Measurements from ENCODE around the gene PRDM2. TPM values are rescaled to one million over a fixed set of nuclear protein-coding genes. Genes with fewer than 3 reads are reported as not detected.

PRDM2 gene
- total RNA-seq, 2 experiments from 2014 or later, result 136 to 140 TPM

- H3K9me3 ChIP-seq (ENCODE audit: control insufficient read depth in 1 of 2, insufficient read depth in 1 of 2, low read length in 2 of 2), result no peaks in the 10 kb centered on the region
- H3K36me3 ChIP-seq (ENCODE audit: insufficient read depth, low read length), result peaks cover 4% of the 10 kb centered on the region
- H3K4me3 Mint-ChIP-seq, result peak overlapping the region; percentile 88
- TF ChIP-seq CTCF (IDR thresholded peaks at IDR 0.05), result no peak
- peaks cover 27% of the 10 kb centered on the region for H3K36me3 Mint-ChIP-seq (ENCODE audit: low read depth)
- no peaks in the 10 kb centered on the region for H3K27me3 ChIP-seq (ENCODE audit: control insufficient read depth in 1 of 2, insufficient read depth in 2 of 2, low read length in 2 of 2)
- H3K27me3 Mint-ChIP-seq, result no peaks in the 10 kb centered on the region
- H3K9me3 Mint-ChIP-seq, result no peaks in the 10 kb centered on the region
- CTCF ChIA-PET, result interaction anchor here (1.1 to 1.8 kb wide), 3 partner anchors 15 to 18 kb away, joined by 3 to 7 read pairs (median 3); no protein-coding TSS in a partner anchor
- POLR2A ChIA-PET, result interaction anchor here (1.1 to 10.5 kb wide), 4 partner anchors 11 to 16 kb away, joined by 3 to 171 read pairs (median 4); no protein-coding TSS in a partner anchor
- peak; percentile 5 for ATAC-seq (ENCODE audit: poor library complexity)
- intact Hi-C loops (cut with DNase I, micrococcal nuclease), result loop anchor here in 1 of 2 experiments (10.0 kb wide), 1 partner anchor 52 kb away; no protein-coding TSS in a partner anchor
- H3K27ac ChIP-seq (ENCODE audit: low read depth in 1 of 2, low read length in 2 of 2), result peak overlapping the region; percentile 87 to 95
- H3K4me3 ChIP-seq (ENCODE audit: low read length), result peak overlapping the region; percentile 15
- H3K27ac Mint-ChIP-seq, result peak overlapping the region; percentile 98
- DNase-seq, result peak in 10 of 14 experiments; percentile 23 to 77 (median 28)
- peaks cover 33% of the 10 kb centered on the region for H3K4me1 ChIP-seq (ENCODE audit: insufficient read depth, low read length)
- H3K4me1 Mint-ChIP-seq (ENCODE audit: low read depth), result peaks cover 87% of the 10 kb centered on the region
Measured at GRCh38 chr1:13732971-13733667, 33.1 kb downstream of the PRDM2 start.

GRCh38 chr1:13733711-13734110, 33.7 kb downstream of the PRDM2 start:
- Histone ChIP-seq H3K4me3 (ENCODE audit: low read length) (no peak overlapping the region), H3K27me3 (ENCODE audit: control insufficient read depth in 1 of 2, insufficient read depth in 2 of 2, low read length in 2 of 2) (no peaks in the 10 kb centered on the region), H3K36me3 (ENCODE audit: insufficient read depth, low read length) (peaks cover 4% of the 10 kb centered on the region), H3K9me3 (ENCODE audit: control insufficient read depth in 1 of 2, insufficient read depth in 1 of 2, low read length in 2 of 2) (no peaks in the 10 kb centered on the region), H3K4me1 (ENCODE audit: insufficient read depth, low read length) (peaks cover 33% of the 10 kb centered on the region), H3K27ac (ENCODE audit: low read depth in 1 of 2, low read length in 2 of 2) (peak overlapping the region; percentile 87 to 95)
- intact Hi-C loops (cut with DNase I, micrococcal nuclease), result loop anchor here in 1 of 2 experiments (10.0 kb wide), 1 partner anchor 51 kb away; no protein-coding TSS in a partner anchor
- peaks cover 82% of the 10 kb centered on the region for H3K4me1 Mint-ChIP-seq (ENCODE audit: low read depth)
- H3K27me3 Mint-ChIP-seq, result no peaks in the 10 kb centered on the region
- ChIA-PET POLR2A (interaction anchor here (1.1 to 10.5 kb wide), 5 partner anchors 10 to 34 kb away, joined by 3 to 171 read pairs (median 3); no protein-coding TSS in a partner anchor), CTCF (interaction anchor here (1.1 to 3.8 kb wide), 4 partner anchors 8 to 17 kb away, joined by 3 to 18 read pairs (median 5); no protein-coding TSS in a partner anchor)
- H3K4me3 Mint-ChIP-seq, result peak overlapping the region; percentile 88
- H3K27ac Mint-ChIP-seq, result peak overlapping the region; percentile 98
- ATAC-seq (ENCODE audit: poor library complexity) (no peak), DNase-seq (no peak)
- TF ChIP-seq CTCF (IDR thresholded peaks at IDR 0.05), result no peak
- no peaks in the 10 kb centered on the region for H3K9me3 Mint-ChIP-seq
- peaks cover 27% of the 10 kb centered on the region for H3K36me3 Mint-ChIP-seq (ENCODE audit: low read depth)

GRCh38 chr1:13735168-13735930, 35.4 kb downstream of the PRDM2 start:
- no peak for TF ChIP-seq CTCF (IDR thresholded peaks at IDR 0.05)
- H3K27me3 ChIP-seq (ENCODE audit: control insufficient read depth in 1 of 2, insufficient read depth in 2 of 2, low read length in 2 of 2), result no peaks in the 10 kb centered on the region
- peaks cover 27% of the 10 kb centered on the region for H3K4me1 ChIP-seq (ENCODE audit: insufficient read depth, low read length)
- peaks cover 4% of the 10 kb centered on the region for H3K36me3 ChIP-seq (ENCODE audit: insufficient read depth, low read length)
- no peaks in the 10 kb centered on the region for H3K9me3 Mint-ChIP-seq
- peak overlapping the region; percentile 26 for H3K4me3 Mint-ChIP-seq
- H3K4me3 ChIP-seq (ENCODE audit: low read length), result no peak overlapping the region
- peak overlapping the region; percentile 98 for H3K27ac Mint-ChIP-seq
- CTCF ChIA-PET, result interaction anchor here (0.7 to 3.8 kb wide), 5 partner anchors 9 to 64 kb away, joined by 3 to 18 read pairs (median 3); no protein-coding TSS in a partner anchor
- no peaks in the 10 kb centered on the region for H3K27me3 Mint-ChIP-seq
- POLR2A ChIA-PET, result interaction anchor here (0.9 to 10.5 kb wide), 5 partner anchors 14 to 56 kb away, joined by 3 to 171 read pairs (median 3); no protein-coding TSS in a partner anchor
- peaks cover 72% of the 10 kb centered on the region for H3K4me1 Mint-ChIP-seq (ENCODE audit: low read depth)
- H3K9me3 ChIP-seq (ENCODE audit: control insufficient read depth in 1 of 2, insufficient read depth in 1 of 2, low read length in 2 of 2), result no peaks in the 10 kb centered on the region
- ATAC-seq (ENCODE audit: poor library complexity), result no peak
- H3K27ac ChIP-seq (ENCODE audit: low read depth in 1 of 2, low read length in 2 of 2), result peak overlapping the region; percentile 54 to 95
- no peak for DNase-seq
- H3K36me3 Mint-ChIP-seq (ENCODE audit: low read depth), result peaks cover 31% of the 10 kb centered on the region
- intact Hi-C loops (cut with DNase I, micrococcal nuclease), result loop anchor here in 1 of 2 experiments (10.0 kb wide), 1 partner anchor 49 kb away; no protein-coding TSS in a partner anchor
